HFF-Myc (cell line): ENCODE results near the gene HDAC7.

Experiments used
- DNase-seq: peaks from one replicate; pipeline ENCODE4 v3.0.0-alpha.2; 2011; ENCODE audit warnings: low read depth; ENCODE audit errors: extremely low read depth
- H3K4me3 ChIP-seq: replicated peaks from 2 replicates; pipeline ENCODE4 v1.5.1; 2011; ENCODE audit warnings: low read depth, mild to moderate bottlenecking, control low read depth, low read length
- TF ChIP-seq, protein P1 (sequence below): IDR thresholded peaks from 2 replicates; pipeline ENCODE4 v1.5.1; 2012; ENCODE audit warnings: mild to moderate bottlenecking, low read depth, low read length, control low read depth; ENCODE audit errors: missing control alignments

The HDAC7 gene

GRCh38 chr12:47801170-47801903, 18.4 kb downstream of the HDAC7 start:
- H3K4me3 ChIP-seq, result no peak overlapping the region
- DNase-seq, result no peak
- TF ChIP-seq, protein P1, sequence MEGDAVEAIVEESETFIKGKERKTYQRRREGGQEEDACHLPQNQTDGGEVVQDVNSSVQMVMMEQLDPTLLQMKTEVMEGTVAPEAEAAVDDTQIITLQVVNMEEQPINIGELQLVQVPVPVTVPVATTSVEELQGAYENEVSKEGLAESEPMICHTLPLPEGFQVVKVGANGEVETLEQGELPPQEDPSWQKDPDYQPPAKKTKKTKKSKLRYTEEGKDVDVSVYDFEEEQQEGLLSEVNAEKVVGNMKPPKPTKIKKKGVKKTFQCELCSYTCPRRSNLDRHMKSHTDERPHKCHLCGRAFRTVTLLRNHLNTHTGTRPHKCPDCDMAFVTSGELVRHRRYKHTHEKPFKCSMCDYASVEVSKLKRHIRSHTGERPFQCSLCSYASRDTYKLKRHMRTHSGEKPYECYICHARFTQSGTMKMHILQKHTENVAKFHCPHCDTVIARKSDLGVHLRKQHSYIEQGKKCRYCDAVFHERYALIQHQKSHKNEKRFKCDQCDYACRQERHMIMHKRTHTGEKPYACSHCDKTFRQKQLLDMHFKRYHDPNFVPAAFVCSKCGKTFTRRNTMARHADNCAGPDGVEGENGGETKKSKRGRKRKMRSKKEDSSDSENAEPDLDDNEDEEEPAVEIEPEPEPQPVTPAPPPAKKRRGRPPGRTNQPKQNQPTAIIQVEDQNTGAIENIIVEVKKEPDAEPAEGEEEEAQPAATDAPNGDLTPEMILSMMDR, result no peak

DNA sequence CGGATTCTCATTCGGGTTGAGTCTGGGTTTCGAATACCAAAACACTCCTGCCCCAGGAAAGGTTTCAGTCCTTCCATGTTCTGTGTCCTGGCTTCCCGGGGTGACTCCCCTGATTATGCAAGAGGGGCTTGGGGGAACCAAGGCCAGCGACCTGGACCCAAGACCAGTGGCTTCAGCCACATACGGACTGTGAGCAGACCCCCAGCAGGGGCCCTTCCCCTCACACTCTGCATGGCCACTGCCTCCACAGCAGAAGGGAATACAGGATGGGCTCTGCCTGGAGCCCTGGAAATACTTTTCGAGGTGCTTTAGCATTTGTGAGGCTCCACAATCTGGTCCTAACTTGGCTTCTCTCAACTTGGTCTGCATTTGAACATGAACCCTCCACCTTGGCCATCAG, 19.1 kb downstream of the HDAC7 start:
- TF ChIP-seq, protein P1, result no peak
- DNase-seq, result no peak
- H3K4me3 ChIP-seq, result no peak overlapping the region

DNA sequence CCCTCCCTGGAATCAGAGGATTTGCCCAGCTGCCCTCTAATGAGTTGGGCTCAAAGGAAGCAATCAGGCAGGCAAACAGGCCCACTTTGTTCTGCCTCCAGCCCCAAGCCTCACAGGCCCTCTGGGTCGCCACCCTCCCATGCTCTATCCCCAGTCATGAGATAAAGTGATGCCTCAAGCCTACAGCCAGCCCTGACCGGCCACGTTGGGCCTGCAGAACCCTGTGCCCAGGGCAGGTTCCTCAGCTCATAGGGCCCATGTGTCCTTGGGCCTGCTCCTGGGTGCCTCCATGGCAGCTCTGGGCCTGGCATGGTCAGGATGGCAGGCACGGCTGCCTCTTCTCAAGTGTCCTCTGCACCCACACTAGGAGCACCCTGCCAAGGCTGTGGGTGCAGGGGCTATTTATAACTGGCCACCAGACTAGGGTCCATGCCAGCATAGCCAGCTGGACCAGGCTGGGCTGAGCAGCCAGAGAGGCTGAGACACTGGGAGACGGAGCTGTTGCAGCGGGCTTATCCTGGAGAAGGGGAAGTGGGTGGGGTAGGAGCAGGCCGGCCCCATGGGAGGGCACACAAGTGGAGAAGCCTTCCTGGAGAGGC, 20.2 kb downstream of the HDAC7 start:
- DNase-seq, result no peak
- TF ChIP-seq, protein P1, result no peak
- no peak overlapping the region for H3K4me3 ChIP-seq

- no peak for DNase-seq
- TF ChIP-seq, protein P1, result no peak
These were observed 21.2 kb downstream of the HDAC7 start for GRCh38 chr12:47798382-47798948.

GRCh38 chr12:47797441-47797840, 22.3 kb downstream of the HDAC7 start:
- DNase-seq, result no peak

More at GRCh38 chr12:47798382-47798948, 21.2 kb downstream of the HDAC7 start:
- H3K4me3 ChIP-seq, result no peak overlapping the region

DNA sequence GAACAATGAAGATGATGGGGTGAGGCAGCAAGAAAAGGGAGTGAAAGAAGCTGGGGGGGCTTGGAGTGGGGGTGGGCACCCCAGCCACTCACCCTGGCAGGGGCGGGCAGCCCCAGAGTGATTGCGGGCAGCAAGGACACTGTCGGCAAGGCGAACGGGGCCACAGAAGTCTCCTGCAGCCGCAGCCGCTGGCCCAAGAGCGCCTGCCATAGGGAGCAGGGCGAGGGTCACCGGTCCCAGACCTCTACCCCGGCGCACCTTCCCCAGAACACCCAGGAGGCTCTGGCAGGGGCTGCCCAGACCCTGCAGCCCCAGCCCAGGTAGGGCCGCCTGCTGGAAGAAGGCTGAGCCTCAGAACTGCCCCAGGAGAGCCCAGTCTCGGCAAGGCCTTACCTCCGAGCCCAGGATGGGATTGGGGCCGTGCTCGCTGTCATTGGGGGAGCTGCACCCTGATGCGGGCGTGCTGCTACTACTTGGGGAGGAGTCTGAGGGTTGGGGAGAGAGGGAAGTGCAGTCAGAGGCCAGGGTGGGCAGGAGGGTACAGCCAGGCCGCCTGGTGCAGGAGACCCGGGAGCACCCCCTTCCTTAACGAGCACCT, 23.8 kb downstream of the HDAC7 start:
- TF ChIP-seq, protein P1, result no peak
- DNase-seq, result no peak
- H3K4me3 ChIP-seq, result no peak overlapping the region

More at GRCh38 chr12:47797441-47797840, 22.3 kb downstream of the HDAC7 start:
- TF ChIP-seq, protein P1, result peak; percentile 41
- no peak overlapping the region for H3K4me3 ChIP-seq
